ENCODE data around the gene DLGAP1.

Gene DLGAP1

GRCh38 chr18:3648200-3648599, 806.9 kb downstream of the DLGAP1 start:
- no peak for TF ChIP-seq ZFP3 (CRISPR knock-in tag; IDR thresholded peaks at IDR 0.05)
- no peak for TF ChIP-seq ARNTL (CRISPR knock-in tag; IDR thresholded peaks at IDR 0.05; ENCODE audit: borderline replicate concordance, low read depth)
- TF ChIP-seq PATZ1 (CRISPR knock-in tag; IDR thresholded peaks at IDR 0.05; ENCODE audit: borderline replicate concordance), result no peak
- no peak for TF ChIP-seq ZC3H10 (CRISPR knock-in tag; IDR thresholded peaks at IDR 0.05)
- TF ChIP-seq TOX (CRISPR knock-in tag; IDR thresholded peaks at IDR 0.05; ENCODE audit: borderline replicate concordance), result no peak
- TF ChIP-seq ISL1 (CRISPR knock-in tag; IDR thresholded peaks at IDR 0.05), result no peak
- TF ChIP-seq BACH2 (CRISPR knock-in tag; IDR thresholded peaks at IDR 0.05; ENCODE audit: borderline replicate concordance), result no peak
- no peak for TF ChIP-seq GLIS3 (CRISPR knock-in tag; IDR thresholded peaks at IDR 0.05)
- TF ChIP-seq RARB (CRISPR knock-in tag; IDR thresholded peaks at IDR 0.05), result no peak
- no peak for ATAC-seq

DNA sequence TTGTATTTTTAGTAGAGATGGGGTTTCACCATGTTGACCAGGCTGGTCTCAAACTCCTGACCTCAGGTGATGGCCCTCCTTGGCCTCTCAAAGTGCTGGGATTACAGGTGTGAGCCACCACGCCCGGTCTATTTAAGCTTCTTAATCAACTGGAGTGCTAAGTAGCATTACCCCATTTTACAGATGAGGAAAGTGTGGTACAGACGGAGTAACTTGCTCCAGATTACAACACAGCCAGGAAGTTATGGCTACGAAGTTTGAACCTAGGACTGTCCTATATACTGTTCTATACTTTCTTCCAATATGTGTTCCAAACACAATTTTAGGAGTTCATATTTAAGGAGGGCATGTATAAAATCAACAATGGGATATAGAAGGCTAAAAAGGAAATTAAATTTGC, 807.5 kb downstream of the DLGAP1 start:
- TF ChIP-seq CREB5 (CRISPR knock-in tag; IDR thresholded peaks at IDR 0.05; ENCODE audit: low read depth), result no peak
- no peak for TF ChIP-seq ZC3H10 (CRISPR knock-in tag; IDR thresholded peaks at IDR 0.05)
- ATAC-seq, result no peak

DNA sequence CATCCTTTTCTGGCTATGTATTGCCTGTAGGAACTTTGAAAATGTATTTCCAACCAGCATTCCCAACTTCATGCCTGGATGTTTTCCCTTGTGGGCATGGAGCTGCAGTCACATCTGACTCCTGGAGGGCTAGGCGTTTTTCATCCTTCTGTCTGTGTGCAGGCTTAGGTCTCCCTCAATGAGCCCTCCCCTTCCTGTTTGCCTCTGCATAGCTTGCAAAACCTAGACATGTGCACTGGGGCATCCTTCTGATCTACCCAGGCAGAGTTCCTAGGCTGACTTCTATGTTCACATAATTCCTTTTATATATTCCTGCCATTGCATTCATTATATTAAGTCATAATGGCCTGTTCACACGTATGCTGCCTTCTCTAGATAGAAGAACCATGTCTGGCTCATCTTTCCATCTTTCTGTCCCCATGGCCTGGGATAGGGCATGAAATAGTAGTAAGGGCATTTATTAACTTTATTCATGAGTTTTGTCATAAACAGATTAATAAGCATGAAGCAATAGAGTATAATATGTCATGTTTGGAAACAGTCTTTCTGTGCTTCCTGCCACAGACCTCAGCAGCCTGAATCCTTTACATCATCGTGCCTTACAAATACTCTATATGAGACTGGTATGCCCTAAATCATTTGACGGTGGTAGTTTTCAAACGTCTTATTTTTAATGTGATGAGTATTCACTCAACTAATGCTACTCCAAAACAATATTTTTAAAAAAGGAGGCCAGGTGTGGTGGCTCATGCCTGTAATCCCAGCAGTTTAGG, 809.5 kb downstream of the DLGAP1 start:
- TF ChIP-seq CSDC2 (CRISPR knock-in tag; IDR thresholded peaks at IDR 0.05) (no peak), ZFP30 (CRISPR knock-in tag; IDR thresholded peaks at IDR 0.05) (no peak), PPARA (CRISPR knock-in tag; IDR thresholded peaks at IDR 0.05; ENCODE audit: borderline replicate concordance) (no peak), PATZ1 (CRISPR knock-in tag; IDR thresholded peaks at IDR 0.05; ENCODE audit: borderline replicate concordance) (no peak), TOX (CRISPR knock-in tag; IDR thresholded peaks at IDR 0.05; ENCODE audit: borderline replicate concordance) (no peak), ARNTL (CRISPR knock-in tag; IDR thresholded peaks at IDR 0.05; ENCODE audit: borderline replicate concordance, low read depth) (no peak), GLIS3 (CRISPR knock-in tag; IDR thresholded peaks at IDR 0.05) (no peak), ESRRG (CRISPR knock-in tag; IDR thresholded peaks at IDR 0.05) (no peak), ZNF70 (CRISPR knock-in tag; IDR thresholded peaks at IDR 0.05) (no peak), TSHZ2 (CRISPR knock-in tag; IDR thresholded peaks at IDR 0.05) (no peak)
- TF ChIP-seq, protein P1, sequence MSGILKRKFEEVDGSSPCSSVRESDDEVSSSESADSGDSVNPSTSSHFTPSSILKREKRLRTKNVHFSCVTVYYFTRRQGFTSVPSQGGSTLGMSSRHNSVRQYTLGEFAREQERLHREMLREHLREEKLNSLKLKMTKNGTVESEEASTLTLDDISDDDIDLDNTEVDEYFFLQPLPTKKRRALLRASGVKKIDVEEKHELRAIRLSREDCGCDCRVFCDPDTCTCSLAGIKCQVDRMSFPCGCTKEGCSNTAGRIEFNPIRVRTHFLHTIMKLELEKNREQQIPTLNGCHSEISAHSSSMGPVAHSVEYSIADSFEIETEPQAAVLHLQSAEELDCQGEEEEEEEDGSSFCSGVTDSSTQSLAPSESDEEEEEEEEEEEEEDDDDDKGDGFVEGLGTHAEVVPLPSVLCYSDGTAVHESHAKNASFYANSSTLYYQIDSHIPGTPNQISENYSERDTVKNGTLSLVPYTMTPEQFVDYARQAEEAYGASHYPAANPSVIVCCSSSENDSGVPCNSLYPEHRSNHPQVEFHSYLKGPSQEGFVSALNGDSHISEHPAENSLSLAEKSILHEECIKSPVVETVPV (CRISPR knock-in tag; IDR thresholded peaks at IDR 0.05), result no peak
- ATAC-seq, result no peak

Data from SK-N-SH treated with all-trans-retinoic acid at 6 μM for 48 hours (cell line).